ENCODE results near the gene SLC11A2. TPM values are rescaled to one million over a fixed set of nuclear protein-coding genes. Genes with fewer than 3 reads are reported as not detected.

The SLC11A2 gene
- total RNA-seq, 4 donors from 2014 or later, result 29.7 to 33.0 (median 31.7) TPM

- intact Hi-C loops (cut with DNase I), result no loop called here
- Histone ChIP-seq H3K4me1 (peaks cover 0 to 8% (median 5%) of the 10 kb centered on the region in 4 donors), H3K4me3 (no peak overlapping the region), H3K27me3 (no peaks in the 10 kb centered on the region), H3K27ac (replicated peaks in 1 of 4) (no peak overlapping the region), H3K36me3 (peaks cover 15 to 70% (median 50%) of the 10 kb centered on the region in 4 donors), H3K9me3 (no peaks in the 10 kb centered on the region)
- no peak for DNase-seq (ENCODE audit: extremely low spot score)
- whole genome bisulfite sequencing, result 92% methylated on average over 3 of the region's 3 CpGs
- TF ChIP-seq CTCF (IDR thresholded peaks at IDR 0.05) (no peak), POLR2A (IDR thresholded peaks at IDR 0.05; ENCODE audit: low read depth) (no peak), POLR2AphosphoS5 (IDR thresholded peaks at IDR 0.05) (no peak), EP300 (IDR thresholded peaks at IDR 0.05) (no peak)
Measured at GRCh38 chr12:51005671-51006070, 20.5 kb downstream of the SLC11A2 start.

GRCh38 chr12:51005030-51005429 is 21.2 kb downstream of the SLC11A2 start:
- H3K9me3 ChIP-seq, result no peaks in the 10 kb centered on the region
- peaks cover 0 to 8% (median 5%) of the 10 kb centered on the region in 4 donors for H3K4me1 ChIP-seq
- 96% methylated on average over 3 of the region's 3 CpGs for WGBS
- H3K27me3 ChIP-seq, result no peaks in the 10 kb centered on the region
- H3K27ac ChIP-seq (replicated peaks in 1 of 4), result no peak overlapping the region
- TF ChIP-seq POLR2AphosphoS5 (IDR thresholded peaks at IDR 0.05), result no peak
- TF ChIP-seq EP300 (IDR thresholded peaks at IDR 0.05), result no peak
- no peak for TF ChIP-seq POLR2A (IDR thresholded peaks at IDR 0.05; ENCODE audit: low read depth)
- TF ChIP-seq CTCF (IDR thresholded peaks at IDR 0.05), result no peak
- intact Hi-C loops (cut with DNase I), result no loop called here
- H3K36me3 ChIP-seq, result peaks cover 22 to 76% (median 56%) of the 10 kb centered on the region in 4 donors
- H3K4me3 ChIP-seq, result no peak overlapping the region
- DNase-seq (ENCODE audit: extremely low spot score), result no peak

GRCh38 chr12:51004504-51004903 is 21.7 kb downstream of the SLC11A2 start:
- H3K27me3 ChIP-seq, result no peaks in the 10 kb centered on the region

GRCh38 chr12:51001799-51002198 is 24.4 kb downstream of the SLC11A2 start:
- intact Hi-C loops (cut with DNase I), result no loop called here
- Histone ChIP-seq H3K4me3 (no peak overlapping the region), H3K36me3 (peaks cover 28 to 93% (median 69%) of the 10 kb centered on the region in 4 donors), H3K27me3 (no peaks in the 10 kb centered on the region), H3K4me1 (no peaks in the 10 kb centered on the region), H3K27ac (replicated peaks in 1 of 4) (no peak overlapping the region), H3K9me3 (no peaks in the 10 kb centered on the region)
- 95% methylated on average over 1 of the region's 1 CpG for WGBS
- DNase-seq (ENCODE audit: extremely low spot score), result no peak
- TF ChIP-seq POLR2AphosphoS5 (IDR thresholded peaks at IDR 0.05), result no peak
- no peak for TF ChIP-seq POLR2A (IDR thresholded peaks at IDR 0.05; ENCODE audit: low read depth)
- no peak for TF ChIP-seq CTCF (IDR thresholded peaks at IDR 0.05)
- TF ChIP-seq EP300 (IDR thresholded peaks at IDR 0.05), result no peak

More at GRCh38 chr12:51004504-51004903, 21.7 kb downstream of the SLC11A2 start:
- WGBS, result 77% methylated on average over 6 of the region's 6 CpGs
- Histone ChIP-seq H3K4me1 (peaks cover 0 to 3% (median under 1%) of the 10 kb centered on the region in 4 donors), H3K4me3 (no peak overlapping the region), H3K9me3 (no peaks in the 10 kb centered on the region), H3K27ac (replicated peaks in 1 of 4) (no peak overlapping the region), H3K36me3 (peaks cover 27 to 82% (median 61%) of the 10 kb centered on the region in 4 donors)
- no peak for TF ChIP-seq POLR2AphosphoS5 (IDR thresholded peaks at IDR 0.05)
- TF ChIP-seq CTCF (IDR thresholded peaks at IDR 0.05), result no peak
- no peak for TF ChIP-seq EP300 (IDR thresholded peaks at IDR 0.05)
- no peak for TF ChIP-seq POLR2A (IDR thresholded peaks at IDR 0.05; ENCODE audit: low read depth)
- intact Hi-C loops (cut with DNase I), result no loop called here
- no peak for DNase-seq (ENCODE audit: extremely low spot score)

- Histone ChIP-seq H3K36me3 (peaks cover 37 to 94% (median 73%) of the 10 kb centered on the region in 4 donors), H3K4me1 (no peaks in the 10 kb centered on the region), H3K27ac (replicated peaks in 1 of 4) (no peak overlapping the region), H3K9me3 (no peaks in the 10 kb centered on the region), H3K4me3 (no peak overlapping the region), H3K27me3 (no peaks in the 10 kb centered on the region)
- 70% methylated on average over 7 of the region's 7 CpGs for WGBS
- intact Hi-C loops (cut with DNase I), result no loop called here
- DNase-seq (ENCODE audit: extremely low spot score), result no peak
- TF ChIP-seq POLR2AphosphoS5 (IDR thresholded peaks at IDR 0.05) (no peak), POLR2A (IDR thresholded peaks at IDR 0.05; ENCODE audit: low read depth) (no peak), CTCF (IDR thresholded peaks at IDR 0.05) (no peak), EP300 (IDR thresholded peaks at IDR 0.05) (no peak)
Measured at GRCh38 chr12:51000245-51000644, 25.9 kb downstream of the SLC11A2 start.
